GM12872 (cell line): Measurements from ENCODE around the gene FOXK2.
A peak's percentile ranks its signal among the peaks of the same experiment; 100 is the strongest.

Experiments
- CTCF ChIP-seq: IDR thresholded peaks from 3 replicates; pipeline ENCODE4 v1.5.1; 2011; ENCODE audit warnings: low read depth, mild to moderate bottlenecking, low read length, moderate library complexity; ENCODE audit not compliant: insufficient read depth

FOXK2 gene

GRCh38 chr17:82491196-82491530 lies 28.4 kb upstream of the FOXK2 start:
- no peak for TF ChIP-seq CTCF

- TF ChIP-seq CTCF, result no peak
Measured at GRCh38 chr17:82491533-82491932, 28.0 kb upstream of the FOXK2 start.

- no peak for TF ChIP-seq CTCF
Measured at GRCh38 chr17:82492643-82493225, 26.8 kb upstream of the FOXK2 start.

- no peak for TF ChIP-seq CTCF
Measured at GRCh38 chr17:82493226-82493781, 26.2 kb upstream of the FOXK2 start.

GRCh38 chr17:82494236-82495055 lies 25.1 kb upstream of the FOXK2 start:
- peak; percentile 99 for TF ChIP-seq CTCF

- no peak for TF ChIP-seq CTCF
Measured at GRCh38 chr17:82495844-82496528, 23.5 kb upstream of the FOXK2 start.

- no peak for TF ChIP-seq CTCF
Measured at GRCh38 chr17:82496529-82497434, 22.8 kb upstream of the FOXK2 start.
